GM19351 (cell line): ENCODE data around the gene DCUN1D3.
"Not testable (repeated sequence)": the region's sequence is repeated elsewhere in the genome, so short reads cannot be mapped to it uniquely, and the experiment has no call there.

Source experiments
- ATAC-seq: cut with Tn5 transposase; IDR thresholded peaks from one replicate; pipeline ENCODE4 v1.9.1; 2021; ENCODE audit warnings: mild to moderate bottlenecking, moderate library complexity; ENCODE audit not compliant: unreplicated experiment

Gene DCUN1D3

GRCh38 chr16:20865420-20866131 is 34.6 kb downstream of the DCUN1D3 start:
- peak; percentile 88 for ATAC-seq

- ATAC-seq: not testable (repeated sequence)
Measured at GRCh38 chr16:20864376-20864775, 35.8 kb downstream of the DCUN1D3 start.

GRCh38 chr16:20862162-20862960 is 37.8 kb downstream of the DCUN1D3 start:
- no peak for ATAC-seq

- not testable (repeated sequence) for ATAC-seq
Measured at GRCh38 chr16:20860995-20861394, 39.2 kb downstream of the DCUN1D3 start.

GRCh38 chr16:20860361-20860760 is 39.8 kb downstream of the DCUN1D3 start:
- ATAC-seq: no peak

GRCh38 chr16:20859699-20860098 is 40.5 kb downstream of the DCUN1D3 start:
- ATAC-seq: no peak

GRCh38 chr16:20859229-20859628 is 40.9 kb downstream of the DCUN1D3 start:
- no peak for ATAC-seq

- ATAC-seq: no peak
Measured at GRCh38 chr16:20857281-20857680, 42.9 kb downstream of the DCUN1D3 start.

GRCh38 chr16:20854963-20855362 is 45.2 kb downstream of the DCUN1D3 start:
- ATAC-seq: no peak

- no peak for ATAC-seq
Measured at GRCh38 chr16:20853981-20854620, 46.1 kb downstream of the DCUN1D3 start.

GRCh38 chr16:20853143-20853542 is 47.0 kb downstream of the DCUN1D3 start:
- no peak for ATAC-seq

GRCh38 chr16:20851601-20852000 is 48.6 kb downstream of the DCUN1D3 start:
- no peak for ATAC-seq

- ATAC-seq: no peak
Measured at GRCh38 chr16:20850981-20851380, 49.2 kb downstream of the DCUN1D3 start.

GRCh38 chr16:20849589-20850390 is 50.4 kb downstream of the DCUN1D3 start:
- no peak for ATAC-seq

- ATAC-seq: no peak
Measured at GRCh38 chr16:20847550-20847949, 52.6 kb downstream of the DCUN1D3 start.

- no peak for ATAC-seq
Measured at GRCh38 chr16:20846551-20846950, 53.6 kb downstream of the DCUN1D3 start.

- no peak for ATAC-seq
Measured at GRCh38 chr16:20846030-20846429, 54.1 kb downstream of the DCUN1D3 start.

GRCh38 chr16:20844588-20844987 is 55.6 kb downstream of the DCUN1D3 start:
- ATAC-seq: no peak

- ATAC-seq: no peak
Measured at GRCh38 chr16:20844054-20844453, 56.1 kb downstream of the DCUN1D3 start.

- ATAC-seq: no peak
Measured at GRCh38 chr16:20839504-20839903, 60.7 kb downstream of the DCUN1D3 start.

- ATAC-seq: no peak
Measured at GRCh38 chr16:20838240-20838639, 61.9 kb downstream of the DCUN1D3 start.
